Measurements from ENCODE around the gene MAT2B. TPM values are rescaled to one million over a fixed set of nuclear protein-coding genes. Genes with fewer than 3 reads are reported as not detected.
"Not testable (repeated sequence)": the region's sequence is repeated elsewhere in the genome, so short reads cannot be mapped to it uniquely, and the experiment has no call there.

MAT2B gene
- total RNA-seq, 1 experiment from 2014 or later, result 68.0 TPM

DNA sequence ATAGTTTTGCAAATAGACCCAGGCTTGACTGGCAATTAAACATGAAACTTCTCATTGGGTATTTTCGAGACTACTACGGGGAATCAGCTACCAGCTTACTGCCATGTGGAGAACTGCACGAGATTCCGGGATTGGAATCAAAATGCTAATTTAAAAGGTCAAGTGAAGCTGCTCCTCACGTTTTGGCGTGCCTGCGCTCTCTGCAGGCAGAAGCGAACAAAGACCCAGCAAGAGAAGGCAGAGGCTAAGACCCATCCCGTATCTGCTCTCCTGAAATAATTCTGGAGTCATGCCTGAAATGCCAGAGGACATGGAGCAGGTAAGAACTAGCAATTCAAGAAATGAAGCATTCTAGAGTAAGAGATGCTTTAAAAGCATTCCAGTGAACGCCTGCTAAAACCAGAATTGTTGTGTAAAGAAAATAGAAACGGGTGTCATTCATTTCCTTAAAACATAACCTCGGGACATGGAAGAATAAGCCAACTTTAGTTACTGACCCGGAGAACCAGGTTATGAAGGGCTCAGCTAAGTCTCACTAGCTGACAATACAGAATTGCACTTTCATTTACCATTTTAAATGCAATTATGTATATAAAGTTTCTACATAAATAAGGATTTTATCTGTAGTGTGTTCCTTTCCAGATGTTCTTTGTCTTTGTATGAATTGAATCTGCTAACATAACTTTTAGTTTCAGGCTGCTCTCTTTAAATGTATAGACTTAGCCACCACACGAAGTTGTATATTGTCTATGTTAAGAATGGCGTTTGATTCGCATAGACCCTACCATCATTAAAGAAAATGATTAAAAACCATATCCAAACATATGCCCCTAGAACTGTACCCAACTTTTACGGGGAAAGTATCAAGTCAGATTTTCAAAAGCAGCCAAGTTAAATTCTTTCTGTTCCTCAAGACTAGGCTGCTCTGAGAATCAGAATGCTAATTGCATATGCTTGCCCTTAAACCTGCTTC is 2.0 kb upstream of the MAT2B start:
- DNase-seq (ENCODE audit: low read depth), result peak; percentile 83

DNA sequence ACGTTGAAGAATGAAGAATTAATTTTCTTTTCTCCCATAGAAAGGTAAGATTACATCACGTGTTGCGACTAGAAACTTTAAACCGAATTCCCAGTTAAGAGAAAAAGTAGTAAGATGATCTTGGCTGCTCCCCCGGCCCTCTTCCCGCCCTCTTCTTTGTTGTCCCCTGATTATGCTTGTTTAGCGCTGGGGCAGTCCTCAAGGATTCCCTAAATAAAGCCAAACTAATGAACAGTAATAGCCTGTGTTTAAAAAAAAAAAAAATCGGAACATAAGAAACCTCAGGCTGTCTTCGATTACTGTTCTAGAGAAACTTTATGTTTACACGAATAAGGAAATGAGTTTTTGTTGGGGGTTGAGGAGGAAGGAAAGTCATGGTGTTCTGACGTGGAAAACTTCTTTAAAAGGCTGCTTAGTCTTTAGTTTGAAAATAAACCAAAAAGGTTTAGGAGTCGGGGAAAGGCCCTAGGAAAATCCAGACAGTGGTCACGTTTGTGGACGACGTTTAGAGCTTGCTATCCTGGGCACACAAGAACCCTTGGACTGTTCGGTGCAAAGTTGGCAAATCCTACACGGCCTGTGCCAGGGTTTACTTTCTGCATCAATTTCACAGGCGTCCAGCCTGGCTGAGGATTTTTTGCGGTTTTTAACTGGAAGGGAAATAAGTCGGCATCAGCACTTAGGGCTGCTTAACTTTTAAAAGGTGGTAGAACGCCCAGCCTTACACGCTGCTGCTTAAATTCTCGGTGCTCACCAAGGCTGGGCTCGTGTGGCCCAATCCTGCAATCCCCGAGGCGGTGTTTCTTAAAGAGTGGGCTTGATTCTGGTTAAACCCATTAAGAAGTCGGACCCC is 1.1 kb upstream of the MAT2B start:
- DNase-seq (ENCODE audit: low read depth), result peak; percentile 67

DNA sequence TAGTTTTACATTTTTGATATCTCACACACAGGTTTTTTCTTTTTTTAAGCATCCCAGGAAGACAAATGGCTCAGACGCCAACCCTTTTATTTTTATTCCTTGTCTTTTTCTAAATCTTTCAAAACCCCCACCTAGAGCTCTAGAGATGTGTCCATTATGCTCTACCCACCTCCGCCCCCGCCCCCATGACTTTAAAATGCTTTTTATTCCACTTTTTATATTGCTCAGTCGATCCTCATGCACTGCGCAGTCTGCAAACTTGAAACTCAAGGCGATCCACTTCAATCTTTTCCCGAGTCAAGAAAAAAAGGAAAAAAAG is 411 bp upstream of the MAT2B start:
- no peak for DNase-seq (ENCODE audit: low read depth)

DNA sequence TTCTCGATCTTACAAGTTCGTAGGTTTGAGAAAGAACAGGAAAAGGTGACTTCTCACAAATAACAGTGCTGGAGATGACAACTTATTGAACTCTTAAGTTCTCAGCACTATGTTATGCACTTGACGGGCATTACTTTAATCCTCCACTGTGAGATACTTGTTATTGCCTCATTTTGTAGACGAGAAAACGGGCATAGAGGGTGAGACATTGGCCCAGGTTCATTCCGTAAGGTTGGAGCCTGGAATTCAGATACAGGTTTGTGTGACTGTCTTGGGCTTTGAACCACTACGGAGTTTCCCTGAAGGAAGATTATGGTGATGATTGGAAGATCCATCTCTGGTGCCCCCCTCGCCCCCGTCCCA is 657 bp downstream of the MAT2B start:
- DNase-seq (ENCODE audit: low read depth), result no peak

DNA sequence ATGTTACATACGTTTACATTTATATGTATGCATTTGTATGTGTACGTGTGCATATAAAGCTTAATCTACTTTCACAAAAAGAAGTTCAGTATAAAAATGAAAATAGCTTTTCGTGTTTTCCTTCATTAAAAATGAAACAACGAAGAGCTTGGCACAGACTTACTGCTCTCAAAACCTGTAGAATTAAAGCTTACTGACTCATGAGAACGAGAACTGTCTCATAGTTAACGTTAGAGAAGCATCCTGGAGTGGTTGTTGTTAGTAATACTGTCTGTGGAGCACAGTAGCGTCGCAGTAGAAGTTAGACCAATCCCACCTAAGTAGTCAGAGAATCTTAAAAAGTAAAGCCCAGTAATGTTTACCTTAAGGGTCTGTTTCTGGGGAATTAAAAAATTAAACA is 1.3 kb downstream of the MAT2B start:
- peak; percentile 18 for DNase-seq (ENCODE audit: low read depth)

DNA sequence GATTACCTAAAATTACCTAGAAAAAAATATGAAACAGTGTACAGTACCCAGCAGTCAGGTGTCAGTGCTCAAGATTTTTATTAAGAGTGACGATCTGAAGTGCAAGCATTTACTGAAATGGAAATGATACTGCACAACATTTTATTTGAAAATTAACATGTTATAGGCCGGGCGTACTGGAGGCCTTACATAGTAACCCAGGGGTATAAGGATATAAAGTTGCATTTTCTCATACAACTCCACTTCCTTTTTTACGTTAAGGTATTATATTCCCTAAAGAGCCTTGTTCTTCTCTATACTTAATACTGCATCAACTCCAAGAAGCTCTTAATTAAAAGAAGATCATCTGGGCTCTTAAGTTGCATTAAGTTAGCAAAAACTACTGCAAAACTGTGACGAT is 3.3 kb downstream of the MAT2B start:
- no peak for DNase-seq (ENCODE audit: low read depth)

DNA sequence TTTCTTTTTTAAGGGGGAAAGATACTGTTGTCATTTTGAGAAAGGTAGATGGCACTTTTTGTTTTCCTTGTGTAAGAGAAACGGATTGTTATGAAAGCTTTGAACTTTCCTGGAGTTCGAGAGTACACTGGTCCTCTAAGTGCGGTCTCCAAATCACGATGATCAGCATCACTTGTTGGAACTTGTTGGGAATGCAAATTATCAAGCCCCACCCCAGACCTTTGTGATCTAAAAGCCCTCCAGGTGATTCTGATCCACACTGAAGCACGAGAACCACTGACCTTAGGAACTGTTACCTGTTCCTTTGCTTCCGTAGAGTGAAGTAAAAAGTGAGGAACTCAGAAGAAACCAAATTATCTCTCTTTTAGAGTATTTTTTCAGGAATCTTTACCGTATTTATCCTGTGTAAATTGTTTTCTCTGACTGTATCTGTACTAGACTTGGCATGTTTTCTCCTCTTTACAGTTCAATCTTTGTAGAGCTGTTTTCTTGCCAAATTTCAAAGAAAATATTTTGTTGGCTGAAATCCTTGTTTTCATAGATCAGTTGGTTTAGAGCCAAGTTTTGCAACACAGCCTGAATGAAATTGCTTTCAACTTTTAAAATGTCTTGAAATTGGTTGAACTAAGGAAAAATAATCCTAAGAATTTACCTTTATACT is 4.0 kb downstream of the MAT2B start:
- no peak for DNase-seq (ENCODE audit: low read depth)

DNA sequence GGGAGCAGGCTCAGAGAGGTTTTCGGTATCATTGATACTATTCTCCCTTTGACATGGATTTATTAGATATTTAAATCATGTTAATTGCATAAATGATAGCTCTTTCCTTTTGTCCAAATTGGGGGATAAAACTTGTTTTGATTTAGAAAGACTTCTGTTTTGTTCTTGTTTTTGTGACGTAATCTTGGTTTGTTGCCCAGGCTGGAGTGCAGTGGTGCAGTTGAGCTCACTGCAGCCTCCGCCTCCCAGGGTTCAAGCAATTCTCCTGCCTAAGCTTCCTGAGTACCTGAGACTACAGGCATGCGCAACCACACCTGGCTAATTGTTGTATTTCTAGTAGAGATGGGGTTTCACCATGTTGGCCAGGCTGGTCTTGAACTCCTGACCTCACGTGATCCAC is 7.1 kb downstream of the MAT2B start:
- DNase-seq (ENCODE audit: low read depth), result no peak

DNA sequence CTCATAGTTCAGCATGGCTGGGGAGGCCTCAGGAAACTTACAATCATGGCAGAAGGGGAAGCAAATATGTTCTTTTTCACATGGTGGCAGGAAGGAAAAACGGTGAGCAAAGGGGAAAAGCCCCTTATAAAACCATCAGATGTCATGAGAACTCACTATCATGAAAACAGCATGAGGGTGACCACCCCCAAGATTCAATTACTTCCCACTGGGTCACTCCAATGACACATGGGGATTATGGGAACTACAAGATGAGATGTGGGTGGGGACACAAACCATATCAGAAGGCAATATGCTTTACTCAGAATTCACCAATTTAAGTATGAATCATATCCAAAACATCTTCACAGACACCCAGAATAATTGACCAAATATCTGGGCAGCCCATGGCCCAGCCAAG is 19.7 kb downstream of the MAT2B start:
- no peak for DNase-seq (ENCODE audit: low read depth)

DNA sequence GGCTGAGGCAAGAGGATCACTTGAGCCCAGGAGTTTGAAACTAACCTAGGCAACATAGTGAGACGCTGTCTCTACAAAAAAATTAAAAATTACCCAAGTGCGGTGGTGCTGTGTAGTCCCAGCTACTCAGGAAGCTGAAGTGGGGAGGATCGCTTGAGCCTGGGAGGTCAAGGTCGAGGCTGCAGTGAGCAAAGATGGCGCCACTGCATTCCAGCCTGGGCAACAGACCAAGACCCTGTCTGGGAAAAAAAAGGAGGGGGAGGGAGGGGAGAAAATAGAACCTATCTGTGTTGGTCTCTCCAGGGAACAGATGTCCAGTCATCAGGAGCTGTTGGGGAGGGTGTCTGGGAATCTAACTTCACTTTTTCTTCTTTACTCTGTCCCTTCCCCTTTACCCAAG is 24.3 kb downstream of the MAT2B start:
- DNase-seq (ENCODE audit: low read depth), result no peak

DNA sequence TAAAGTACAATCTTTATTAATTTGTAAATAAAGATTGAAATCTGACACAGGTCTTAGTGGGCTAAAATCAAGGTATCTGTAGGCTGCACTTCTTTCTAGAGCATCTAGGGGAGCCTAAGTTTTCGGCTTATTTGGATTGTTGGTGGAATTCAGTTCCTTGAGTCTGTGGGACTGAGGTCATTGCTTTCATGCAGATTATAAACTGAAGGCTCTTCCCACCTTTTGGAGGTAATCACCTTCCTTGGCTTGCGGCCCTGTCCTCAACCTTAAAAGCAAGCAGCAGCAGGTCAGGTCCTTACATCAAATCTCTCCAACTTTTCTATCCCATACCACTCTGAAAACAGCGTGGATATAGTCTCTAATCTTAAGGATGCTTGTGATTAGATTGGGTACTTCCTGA is 25.9 kb downstream of the MAT2B start:
- DNase-seq (ENCODE audit: low read depth), result no peak

DNA sequence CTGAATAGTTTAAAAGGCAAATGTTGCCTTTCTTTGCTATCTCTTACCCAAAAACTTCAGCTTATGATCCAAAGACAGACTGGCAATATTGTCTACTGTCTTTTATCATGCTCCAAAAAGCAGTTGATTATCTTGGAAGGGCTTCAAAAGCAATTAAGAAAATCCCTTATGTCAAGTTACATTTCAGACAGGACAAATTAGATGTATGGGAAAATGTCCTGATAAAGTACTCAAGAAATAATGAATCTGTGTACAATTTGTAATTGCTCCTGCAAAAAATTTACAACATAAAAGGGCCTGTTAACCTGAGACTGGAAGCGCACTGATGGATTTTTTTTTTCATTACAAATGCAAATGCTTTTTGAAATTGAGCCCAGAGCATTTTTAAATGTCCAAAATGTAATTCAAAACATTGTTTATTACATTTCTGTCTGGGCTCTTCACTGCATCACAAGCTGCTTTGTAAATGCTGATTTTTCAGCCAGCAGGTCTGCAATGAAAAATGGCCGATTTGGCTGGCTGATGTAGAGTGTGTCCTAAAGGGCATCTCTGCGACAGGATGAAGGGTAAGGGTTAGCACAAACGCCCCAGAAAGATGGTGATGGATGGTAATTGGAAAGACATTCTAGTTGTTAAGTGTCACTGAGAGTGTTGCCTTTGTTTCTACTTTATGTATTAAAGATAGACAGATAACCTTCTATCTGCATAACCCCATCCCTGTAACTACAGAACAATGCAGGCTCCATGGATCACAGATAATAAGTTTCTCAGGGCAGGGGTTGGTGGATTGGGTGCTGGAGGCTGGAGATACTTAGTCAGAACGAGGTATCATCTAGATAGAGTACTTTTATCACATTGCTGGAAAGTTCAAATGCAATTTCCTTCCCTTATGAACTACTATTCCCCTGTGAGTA is 27.0 kb downstream of the MAT2B start:
- no peak for DNase-seq (ENCODE audit: low read depth)

DNA sequence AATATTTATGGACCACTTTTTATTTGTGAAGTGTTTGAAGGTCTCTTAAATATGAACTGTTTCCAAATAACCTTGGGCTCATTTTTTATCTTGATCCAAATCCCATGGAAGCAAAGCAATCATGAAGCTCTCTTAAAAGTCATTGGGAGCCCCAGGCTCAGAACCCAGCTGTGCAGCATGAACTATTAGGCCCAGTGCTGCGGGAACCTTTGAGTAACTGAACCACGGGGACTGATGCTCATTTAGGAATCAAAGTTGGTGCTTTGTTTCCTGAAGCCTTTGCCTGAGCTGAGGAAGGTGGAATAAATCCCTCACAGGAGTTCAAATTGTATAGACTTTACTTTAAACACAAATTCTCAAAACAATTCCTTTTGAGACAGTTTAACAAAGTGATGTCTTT is 27.8 kb downstream of the MAT2B start:
- no peak for DNase-seq (ENCODE audit: low read depth)

DNA sequence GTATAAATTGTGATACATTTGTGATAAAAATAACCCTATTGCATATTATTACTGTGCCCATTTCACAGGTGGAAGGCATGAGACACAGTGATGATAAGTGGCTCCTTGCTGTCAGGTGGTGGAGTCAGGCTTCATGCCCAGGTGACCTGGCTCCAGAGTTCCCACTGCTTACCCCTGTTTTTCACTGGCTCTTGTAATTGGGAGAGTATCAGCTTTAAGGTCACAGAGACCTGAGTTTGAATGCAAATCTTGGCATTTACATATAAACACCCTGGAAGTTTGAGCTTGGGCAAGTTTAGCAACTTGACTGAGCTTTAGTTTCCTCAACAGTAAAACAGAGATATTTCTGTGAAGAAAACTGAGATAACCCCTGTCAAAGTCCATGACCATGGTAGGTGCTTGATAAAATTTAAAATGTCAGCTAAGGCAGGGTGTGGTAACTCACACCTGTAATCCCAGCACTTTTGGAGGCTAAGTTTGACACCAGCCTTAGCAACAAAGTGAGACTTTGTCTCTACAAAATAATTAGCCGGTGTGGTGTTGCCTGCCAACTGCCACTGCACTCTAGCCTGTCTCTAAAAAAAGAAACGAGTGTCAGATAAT is 29.2 kb downstream of the MAT2B start:
- no peak for DNase-seq (ENCODE audit: low read depth)

DNA sequence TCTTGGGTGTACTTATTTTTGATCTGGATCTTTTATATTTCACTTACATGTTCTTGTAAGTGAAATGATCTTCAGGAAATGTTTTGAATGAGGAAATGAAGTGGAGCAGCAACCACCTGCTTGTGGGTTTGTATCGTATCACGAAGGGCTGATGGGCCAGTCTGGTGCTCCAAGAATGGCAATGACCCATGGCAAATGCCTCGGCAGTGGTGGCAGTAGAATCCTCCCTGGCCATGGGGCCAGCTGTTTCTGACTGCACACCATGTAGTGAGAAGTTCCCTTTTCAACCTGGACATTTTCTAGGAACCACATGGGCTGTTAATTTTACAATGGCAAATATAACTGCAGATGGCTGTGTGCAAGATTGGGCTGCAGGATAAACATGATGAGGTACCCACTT is 29.9 kb downstream of the MAT2B start:
- DNase-seq (ENCODE audit: low read depth), result no peak

DNA sequence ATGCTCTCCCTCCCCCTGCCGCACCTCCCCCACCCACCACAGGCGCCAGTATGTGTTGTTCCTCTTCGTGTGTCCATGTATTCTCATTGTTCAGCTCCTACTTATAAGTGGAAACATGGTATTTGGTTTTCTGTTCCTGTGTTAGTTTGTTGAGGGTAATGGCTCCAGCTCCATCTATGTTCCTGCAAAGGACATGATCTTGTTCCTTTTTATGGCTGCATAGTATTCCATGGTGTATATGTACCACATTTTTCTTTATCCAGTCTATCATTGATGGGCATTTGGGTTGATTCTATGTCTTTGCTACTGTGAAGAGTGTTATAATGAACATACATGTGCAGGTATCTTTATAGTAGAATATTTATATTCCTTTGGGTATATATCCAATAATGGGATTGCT is 31.0 kb downstream of the MAT2B start:
- not testable (repeated sequence) for DNase-seq (ENCODE audit: low read depth)

DNA sequence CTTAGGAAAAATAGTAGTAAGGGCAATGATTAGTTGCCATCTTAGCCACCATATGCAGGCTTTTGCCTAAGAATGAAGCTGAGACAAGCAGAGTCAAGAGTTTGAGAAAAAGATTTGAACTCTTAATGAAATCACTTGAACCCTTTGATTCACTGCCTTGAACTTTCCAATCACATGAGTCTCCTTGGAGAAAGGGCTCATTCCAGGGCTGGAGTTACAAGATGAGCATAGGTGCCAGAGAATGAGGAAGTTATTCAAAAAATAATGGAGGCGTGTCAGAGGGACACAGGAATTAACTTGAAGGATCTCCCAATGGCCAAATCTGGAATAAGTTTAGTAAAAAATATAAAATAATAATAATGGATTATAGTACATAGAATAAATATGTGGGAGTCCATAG is 35.3 kb downstream of the MAT2B start:
- no peak for DNase-seq (ENCODE audit: low read depth)

DNA sequence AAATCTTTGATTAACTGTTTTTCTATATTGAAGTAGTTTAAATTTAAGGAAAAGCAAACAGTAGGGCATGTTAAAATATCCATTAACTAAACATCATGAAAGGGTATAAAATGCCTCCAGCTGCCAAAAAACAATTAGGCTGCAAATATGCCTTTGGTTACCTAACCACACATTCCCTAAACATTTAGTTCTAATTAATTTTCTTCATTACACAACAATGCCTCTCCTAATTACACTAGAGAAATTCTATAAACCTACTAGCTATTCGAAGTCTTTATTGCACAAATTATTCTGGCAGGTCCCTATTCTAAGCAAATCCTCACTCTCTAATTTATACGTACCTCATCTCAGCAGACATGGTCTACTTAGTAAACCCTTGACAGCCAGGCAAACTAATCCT is 37.4 kb downstream of the MAT2B start:
- no peak for DNase-seq (ENCODE audit: low read depth)

DNA sequence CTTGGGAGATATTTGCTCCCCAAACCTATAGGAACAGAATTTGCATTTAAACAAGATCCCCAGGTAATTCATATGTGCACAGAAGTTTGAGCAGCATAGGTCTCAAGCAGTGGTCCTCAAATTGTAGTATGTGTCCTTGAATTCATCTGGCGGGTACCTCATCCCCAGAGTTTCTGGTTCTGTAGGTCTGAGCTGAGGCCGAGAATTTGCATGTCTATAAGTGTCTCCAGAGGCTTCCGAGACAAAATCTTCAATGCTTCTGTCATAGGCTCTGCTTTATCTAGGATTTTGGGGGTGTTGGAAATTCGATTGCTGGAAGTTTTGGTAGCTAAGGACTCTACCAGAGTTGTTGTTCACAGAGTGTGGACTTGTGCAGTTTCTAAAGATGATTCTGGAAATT is 38.6 kb downstream of the MAT2B start:
- no peak for DNase-seq (ENCODE audit: low read depth)

DNA sequence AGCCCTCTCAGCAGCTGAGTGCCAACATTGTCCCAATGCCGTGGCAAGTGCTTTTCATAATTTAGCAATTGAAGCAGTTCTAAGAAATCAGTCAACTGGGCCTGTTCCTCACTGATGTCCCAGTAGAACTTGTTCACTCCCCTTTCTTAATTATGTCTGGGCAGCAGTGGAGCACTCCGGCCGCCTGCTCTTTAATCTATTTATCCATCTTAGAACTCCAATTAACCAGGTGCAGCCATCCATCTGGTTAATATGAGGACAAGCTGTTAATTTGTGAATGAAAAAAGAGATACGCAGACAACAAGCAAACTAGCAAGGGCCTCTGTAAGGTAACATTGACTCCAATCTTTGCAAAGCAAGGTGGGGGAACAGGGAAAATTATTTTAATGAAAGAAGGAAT is 39.4 kb downstream of the MAT2B start:
- DNase-seq (ENCODE audit: low read depth), result no peak

DNA sequence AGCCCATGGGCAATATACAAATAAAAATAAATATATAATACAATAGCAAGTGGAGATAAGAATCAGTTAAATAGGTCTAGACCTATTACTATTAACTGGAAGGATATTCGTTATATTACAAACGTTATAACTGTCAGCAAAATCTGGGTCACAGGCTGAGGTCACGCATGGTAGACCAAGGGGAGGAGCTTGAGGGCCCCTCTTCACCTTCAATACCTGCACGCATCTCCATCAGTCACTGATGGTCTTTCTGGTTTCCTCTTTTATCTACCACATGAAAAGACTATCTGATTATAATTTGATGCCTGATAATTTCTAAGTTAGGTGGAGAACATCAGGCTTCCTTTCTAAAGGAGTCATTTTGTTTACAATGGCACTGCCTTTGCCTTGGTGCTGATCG is 43.2 kb downstream of the MAT2B start:
- DNase-seq (ENCODE audit: low read depth), result no peak
